MG63 (cell line): ENCODE results near the gene QSOX2. TPM values are rescaled to one million over a fixed set of nuclear protein-coding genes. Genes with fewer than 3 reads are reported as not detected.
"Not testable (repeated sequence)": the region's sequence is repeated elsewhere in the genome, so short reads cannot be mapped to it uniquely, and the experiment has no call there.

Experiments used
- DNase-seq: peaks from one replicate; pipeline ENCODE4 v3.0.0-alpha.2; 2020
- H3K27me3 ChIP-seq: fragments of 250-450 bp; sonication (Bioruptor Pico); 2 replicates; pipeline ENCODE4 v1.5.1; 2020; ENCODE audit warnings: mild to moderate bottlenecking, moderate library complexity
- H3K36me3 ChIP-seq: fragments of 250-450 bp; sonication (Bioruptor Pico); 2 replicates; pipeline ENCODE4 v1.5.1; 2020; ENCODE audit warnings: mild to moderate bottlenecking, moderate library complexity
- H3K4me3 ChIP-seq: fragments of 250-450 bp; sonication (Bioruptor Pico); 2 replicates; pipeline ENCODE4 v1.5.1; 2020; ENCODE audit warnings: mild to moderate bottlenecking, moderate library complexity
- H3K9me3 ChIP-seq: fragments of 250-450 bp; sonication (Bioruptor Pico); 2 replicates; pipeline ENCODE4 v1.5.1; 2020; ENCODE audit warnings: mild to moderate bottlenecking, moderate library complexity
- total RNA-seq: library from RNA; depleted of rRNA; stranded (reverse); fragments of >200 nt; shearing (Covaris generic); gene quantifications from 2 replicates; pipeline ENCODE4 v1.2.3, GENCODE V29; 2014; ENCODE audit warnings: low replicate concordance

QSOX2 gene
- total RNA-seq, 1 experiment from 2014 or later: 28.2 TPM

GRCh38 chr9:136237486-136238341 is 7.9 kb downstream of the QSOX2 start:
- no peak overlapping the region for H3K4me3 ChIP-seq
- DNase-seq: no peak
- no peaks in the 10 kb centered on the region for H3K9me3 ChIP-seq
- 0 out of 2 replicates have a peak, but pooled peaks cover under 1% of the 10 kb centered on the region for H3K36me3 ChIP-seq
- H3K27me3 ChIP-seq: no peaks in the 10 kb centered on the region

- H3K36me3 ChIP-seq, H3K9me3 ChIP-seq, DNase-seq, H3K4me3 ChIP-seq, H3K27me3 ChIP-seq: not testable (repeated sequence)
Measured at GRCh38 chr9:136236471-136237410, 8.9 kb downstream of the QSOX2 start.

- H3K9me3 ChIP-seq: no peaks in the 10 kb centered on the region
- H3K36me3 ChIP-seq: no peaks in the 10 kb centered on the region
- DNase-seq: no peak
- H3K27me3 ChIP-seq: no peaks in the 10 kb centered on the region
- no peak overlapping the region for H3K4me3 ChIP-seq
Measured at GRCh38 chr9:136235709-136236455, 9.7 kb downstream of the QSOX2 start.

GRCh38 chr9:136235171-136235570 is 10.4 kb downstream of the QSOX2 start:
- Histone ChIP-seq H3K36me3 (no peaks in the 10 kb centered on the region), H3K4me3 (no peak overlapping the region), H3K27me3 (no peaks in the 10 kb centered on the region), H3K9me3 (no peaks in the 10 kb centered on the region)
- no peak for DNase-seq

- DNase-seq: no peak
- H3K9me3 ChIP-seq: no peaks in the 10 kb centered on the region
Measured at GRCh38 chr9:136234597-136234996, 11.0 kb downstream of the QSOX2 start.

GRCh38 chr9:136233868-136234267 is 11.7 kb downstream of the QSOX2 start:
- DNase-seq: no peak
- H3K36me3 ChIP-seq: no peaks in the 10 kb centered on the region
- H3K27me3 ChIP-seq: no peaks in the 10 kb centered on the region
- H3K4me3 ChIP-seq: no peak overlapping the region
- H3K9me3 ChIP-seq: no peaks in the 10 kb centered on the region

More at GRCh38 chr9:136234597-136234996, 11.0 kb downstream of the QSOX2 start:
- Histone ChIP-seq H3K4me3 (no peak overlapping the region), H3K36me3 (no peaks in the 10 kb centered on the region), H3K27me3 (no peaks in the 10 kb centered on the region)

- DNase-seq: no peak
- H3K27me3 ChIP-seq: no peaks in the 10 kb centered on the region
- H3K9me3 ChIP-seq: no peaks in the 10 kb centered on the region
- no peaks in the 10 kb centered on the region for H3K36me3 ChIP-seq
- no peak overlapping the region for H3K4me3 ChIP-seq
Measured at GRCh38 chr9:136233411-136233810, 12.2 kb downstream of the QSOX2 start.

GRCh38 chr9:136232969-136233368 is 12.6 kb downstream of the QSOX2 start:
- no peak for DNase-seq
- H3K27me3 ChIP-seq: no peaks in the 10 kb centered on the region
- no peaks in the 10 kb centered on the region for H3K9me3 ChIP-seq
- H3K36me3 ChIP-seq: no peaks in the 10 kb centered on the region
- H3K4me3 ChIP-seq: no peak overlapping the region

- H3K36me3 ChIP-seq: no peaks in the 10 kb centered on the region
- H3K27me3 ChIP-seq: no peaks in the 10 kb centered on the region
- H3K4me3 ChIP-seq: no peak overlapping the region
- no peak for DNase-seq
- no peaks in the 10 kb centered on the region for H3K9me3 ChIP-seq
Measured at GRCh38 chr9:136231478-136232297, 13.9 kb downstream of the QSOX2 start.

GRCh38 chr9:136230773-136231172 is 14.8 kb downstream of the QSOX2 start:
- no peaks in the 10 kb centered on the region for H3K9me3 ChIP-seq
- H3K4me3 ChIP-seq: no peak overlapping the region
- no peak for DNase-seq
- no peaks in the 10 kb centered on the region for H3K27me3 ChIP-seq
- no peaks in the 10 kb centered on the region; the same call in 1 of the 2 replicates for H3K36me3 ChIP-seq

- H3K36me3 ChIP-seq: no peaks in the 10 kb centered on the region; the same call in 1 of the 2 replicates
- no peak for DNase-seq
Measured at GRCh38 chr9:136230365-136230764, 15.2 kb downstream of the QSOX2 start.

GRCh38 chr9:136229096-136230065 is 16.2 kb downstream of the QSOX2 start:
- no peak for DNase-seq
- no peaks in the 10 kb centered on the region for H3K9me3 ChIP-seq
- H3K27me3 ChIP-seq: no peaks in the 10 kb centered on the region
- H3K4me3 ChIP-seq: no peak overlapping the region
- peaks cover 4% of the 10 kb centered on the region; the same call in 1 of the 2 replicates for H3K36me3 ChIP-seq

More at GRCh38 chr9:136230365-136230764, 15.2 kb downstream of the QSOX2 start:
- no peaks in the 10 kb centered on the region for H3K9me3 ChIP-seq
- no peaks in the 10 kb centered on the region for H3K27me3 ChIP-seq
- no peak overlapping the region for H3K4me3 ChIP-seq

GRCh38 chr9:136228107-136228875 is 17.3 kb downstream of the QSOX2 start:
- Histone ChIP-seq H3K9me3 (no peaks in the 10 kb centered on the region), H3K4me3 (no peak overlapping the region), H3K27me3 (no peaks in the 10 kb centered on the region), H3K36me3 (peaks cover 6% of the 10 kb centered on the region)
- DNase-seq: peak; percentile 21

GRCh38 chr9:136226680-136227407 is 18.8 kb downstream of the QSOX2 start:
- no peak for DNase-seq
- Histone ChIP-seq H3K9me3 (no peaks in the 10 kb centered on the region), H3K36me3 (peaks cover 6% of the 10 kb centered on the region), H3K4me3 (no peak overlapping the region), H3K27me3 (no peaks in the 10 kb centered on the region)
